Measurements from ENCODE around the gene ATP8A2.

ATP8A2 gene

GRCh38 chr13:25380741-25381324, 9.1 kb downstream of the ATP8A2 start:
- no peak for DNase-seq (ENCODE audit: low spot score)
- no peak for TF ChIP-seq CTCF (IDR thresholded peaks at IDR 0.05; ENCODE audit: extremely low read depth, missing control alignments)

- DNase-seq (ENCODE audit: low spot score) = no peak
- TF ChIP-seq CTCF (IDR thresholded peaks at IDR 0.05; ENCODE audit: extremely low read depth, missing control alignments) = no peak
Measured at GRCh38 chr13:25384758-25385410, 13.1 kb downstream of the ATP8A2 start.

- TF ChIP-seq CTCF (IDR thresholded peaks at IDR 0.05; ENCODE audit: extremely low read depth, missing control alignments) = no peak
- DNase-seq (ENCODE audit: low spot score) = no peak
Measured at GRCh38 chr13:25391932-25392331, 20.2 kb downstream of the ATP8A2 start.

GRCh38 chr13:25394402-25395060, 22.8 kb downstream of the ATP8A2 start:
- TF ChIP-seq CTCF (IDR thresholded peaks at IDR 0.05; ENCODE audit: extremely low read depth, missing control alignments) = no peak
- no peak for DNase-seq (ENCODE audit: low spot score)

- DNase-seq (ENCODE audit: low spot score) = no peak
- TF ChIP-seq CTCF (IDR thresholded peaks at IDR 0.05; ENCODE audit: extremely low read depth, missing control alignments) = no peak
Measured at GRCh38 chr13:25397763-25398162, 26.0 kb downstream of the ATP8A2 start.

GRCh38 chr13:25400925-25401324, 29.2 kb downstream of the ATP8A2 start:
- no peak for TF ChIP-seq CTCF (IDR thresholded peaks at IDR 0.05; ENCODE audit: extremely low read depth, missing control alignments)
- no peak for DNase-seq (ENCODE audit: low spot score)

GRCh38 chr13:25401958-25402357, 30.2 kb downstream of the ATP8A2 start:
- no peak for TF ChIP-seq CTCF (IDR thresholded peaks at IDR 0.05; ENCODE audit: extremely low read depth, missing control alignments)
- DNase-seq (ENCODE audit: low spot score) = no peak
